ENCODE data around the gene GRAMD1B. TPM values are rescaled to one million over a fixed set of nuclear protein-coding genes. Genes with fewer than 3 reads are reported as not detected.

Gene GRAMD1B
- total RNA-seq = 1 to 10 TPM; 2.1 to 8.5 (median 7.0) TPM

GRCh38 chr11:123429913-123430720, at the start of gene GRAMD1B:
Gene GRAMD1B (plus strand): TSS chr11:123430269. CDS start chr11:123430793, 524 bp downstream.
- TF ChIP-seq CTCF (IDR thresholded peaks at IDR 0.05) = no peak
- no peak for DNase-seq (ENCODE audit: low spot score)
- ATAC-seq (ENCODE audit: low FRiP score) = no peak

GRCh38 chr11:123381149-123381548, 48.9 kb upstream of the GRAMD1B start:
- no peak for TF ChIP-seq CTCF (IDR thresholded peaks at IDR 0.05)
- DNase-seq (ENCODE audit: low spot score) = no peak
- no peak for ATAC-seq (ENCODE audit: low FRiP score)

GRCh38 chr11:123381817-123382554, 48.1 kb upstream of the GRAMD1B start:
- no peak for TF ChIP-seq CTCF (IDR thresholded peaks at IDR 0.05)
- ATAC-seq (ENCODE audit: low FRiP score) (no peak), DNase-seq (ENCODE audit: low spot score) (no peak)

- TF ChIP-seq CTCF (IDR thresholded peaks at IDR 0.05) = no peak
- no peak for DNase-seq (ENCODE audit: low spot score)
- no peak for ATAC-seq (ENCODE audit: low FRiP score)
These were observed 47.5 kb upstream of the GRAMD1B start for GRCh38 chr11:123382555-123383074.

GRCh38 chr11:123384116-123384515, 46.0 kb upstream of the GRAMD1B start:
- TF ChIP-seq CTCF (IDR thresholded peaks at IDR 0.05) = no peak
- ATAC-seq (ENCODE audit: low FRiP score) (no peak), DNase-seq (ENCODE audit: low spot score) (no peak)

- no peak for ATAC-seq (ENCODE audit: low FRiP score)
- DNase-seq (ENCODE audit: low spot score) = no peak
- TF ChIP-seq CTCF (IDR thresholded peaks at IDR 0.05) = no peak
These were observed 43.1 kb upstream of the GRAMD1B start for GRCh38 chr11:123386796-123387510.
